HCT116 (cell line): ENCODE results near the gene COG2. TPM values are rescaled to one million over a fixed set of nuclear protein-coding genes. Genes with fewer than 3 reads are reported as not detected.

Experiments used
- ATAC-seq: fragments of 200-7000 bp; cut with Tn5 transposase; 2 replicates; pipeline ENCODE4 v1.9.1; 2020; ENCODE audit warnings: mild to moderate bottlenecking, moderate library complexity
- BruUV-seq: library from RNA; stranded (reverse); fragments of 400-500 nt; replicated peaks from 2 replicates; lab custom pipeline; 2021; lab: Mats Ljungman, UMichigan
- CTCF ChIA-PET: fragments of 300-600 bp; sonication (Branson Sonifier 250); formaldehyde crosslinking; loops from one replicate; lab custom pipeline; 2021; ENCODE audit warnings: antibody characterized with exemption; lab: Charles Lee
- POLR2A ChIA-PET: fragments of 300-600, 350-600 bp; sonication (Branson Sonifier 250); formaldehyde crosslinking; loops from one replicate; lab custom pipeline; 2021; ENCODE audit warnings: antibody characterized with exemption; lab: Charles Lee
- RAD21 ChIA-PET, 2 experiments: fragments of 300-600 bp; sonication (Branson Sonifier 250); formaldehyde crosslinking; loops; one replicate each; lab custom pipeline; 2023; ENCODE audit warnings: low total read pairs in 2 of 2; ENCODE audit not compliant: uncharacterized antibody in 2 of 2, unreplicated experiment in 2 of 2, low non-redundant PET in 1 of 2; lab: Charles Lee
- DNase-seq: peaks from one replicate; pipeline ENCODE4 v3.0.0-alpha.2; 2010; ENCODE audit warnings: low read depth, low spot score
- H2AFZ ChIP-seq: fragments of 200-600 bp; shearing (Covaris generic), sonication (generic); 2 replicates; pipeline ENCODE4 v1.6.1; 2017; ENCODE audit warnings: low read depth, mixed run types, mixed read lengths, antibody characterized with exemption, low read length; ENCODE audit not compliant: poor library complexity, severe bottlenecking
- H3K27ac ChIP-seq: 2 replicates; pipeline ENCODE4 v1.5.1; 2012; ENCODE audit warnings: low read depth, low read length
- H3K27me3 ChIP-seq: fragments of 200-600 bp; sonication (generic); 2 replicates; pipeline ENCODE4 v1.6.1; 2016; ENCODE audit warnings: mixed run types, low read length, mixed read lengths; ENCODE audit not compliant: insufficient read depth
- H3K36me3 ChIP-seq, 2 experiments: fragments of 200-500 bp in 1 of 2; fragments of 200-600 bp in 1 of 2; sonication (Bioruptor generic) in 1 of 2; sonication (generic) in 1 of 2; 2 replicates each; pipeline versions ENCODE4 v1.5.1 to v1.6.1; 2014 to 2016; ENCODE audit warnings: low read length in 2 of 2, inconsistent platforms in 1 of 2, mixed read lengths in 1 of 2, mixed run types in 1 of 2; ENCODE audit not compliant: insufficient read depth in 2 of 2, control insufficient read depth in 1 of 2
- H3K4me1 ChIP-seq, 2 experiments: fragments of 200-600 bp in 1 of 2; sonication (generic) in 1 of 2; 2 replicates each; pipeline versions ENCODE4 v1.5.1 to v1.6.1; 2012 to 2017; ENCODE audit warnings: low read length in 2 of 2, inconsistent platforms in 1 of 2, mild to moderate bottlenecking in 1 of 2, mixed read lengths in 1 of 2, mixed run types in 1 of 2, moderate library complexity in 1 of 2; ENCODE audit not compliant: insufficient read depth in 2 of 2, control insufficient read depth in 1 of 2
- H3K4me2 ChIP-seq: fragments of 200-600 bp; sonication (generic); 2 replicates; pipeline ENCODE4 v1.6.1; 2017; ENCODE audit warnings: mixed run types, low read length, mixed read lengths
- H3K4me3 ChIP-seq, 2 experiments: fragments of 200-600 bp in 1 of 2; sonication (generic) in 1 of 2; replicated peaks in 1 of 2; 2 replicates each; pipeline ENCODE4 v1.5.1; 2011 to 2016; ENCODE audit warnings: low read length in 2 of 2, control low read depth in 1 of 2, low read depth in 1 of 2, mild to moderate bottlenecking in 1 of 2, mixed read lengths in 1 of 2, mixed run types in 1 of 2
- H3K79me2 ChIP-seq: fragments of 200-600 bp; sonication (generic); 2 replicates; pipeline ENCODE4 v1.6.1; 2017; ENCODE audit warnings: mild to moderate bottlenecking, mixed run types, low read length, moderate library complexity, mixed read lengths; ENCODE audit not compliant: insufficient read depth
- H3K9ac ChIP-seq: fragments of 200-600 bp; sonication (generic); 2 replicates; pipeline ENCODE4 v1.6.1; 2016; ENCODE audit warnings: low read length, mixed read lengths
- H3K9me2 ChIP-seq: fragments of 200-600 bp; sonication (generic), shearing (Covaris generic); 2 replicates; pipeline ENCODE4 v1.6.1; 2017; ENCODE audit warnings: mixed run types, mild to moderate bottlenecking, moderate library complexity; ENCODE audit not compliant: insufficient read depth
- H3K9me3 ChIP-seq, 2 experiments: fragments of 200-500 bp in 1 of 2; fragments of 200-600 bp in 1 of 2; sonication (Bioruptor generic) in 1 of 2; sonication (generic) in 1 of 2; 2 replicates each; pipeline ENCODE4 v1.6.1; 2014 to 2017; ENCODE audit warnings: low read length in 2 of 2, mixed read lengths in 2 of 2, inconsistent platforms in 1 of 2, low read depth in 1 of 2, mild to moderate bottlenecking in 1 of 2, mixed run types in 1 of 2, moderate library complexity in 1 of 2; ENCODE audit not compliant: control insufficient read depth in 1 of 2, insufficient read depth in 1 of 2
- H4K20me1 ChIP-seq: fragments of 200-600 bp; sonication (generic), shearing (Covaris generic); 2 replicates; pipeline ENCODE4 v1.6.1; 2017; ENCODE audit warnings: mixed run types, mild to moderate bottlenecking, moderate library complexity; ENCODE audit not compliant: insufficient read depth
- CBX3 ChIP-seq: IDR thresholded peaks from 2 replicates; pipeline ENCODE4 v1.6.1; 2012; ENCODE audit warnings: low read depth
- EGR1 ChIP-seq: IDR thresholded peaks from 2 replicates; pipeline ENCODE4 v1.6.1; 2012; ENCODE audit warnings: low read depth
- ELF1 ChIP-seq: IDR thresholded peaks from 2 replicates; pipeline ENCODE4 v1.6.1; 2012; ENCODE audit warnings: low read depth, borderline replicate concordance
- EZH2 ChIP-seq: fragments of 200-600 bp; sonication (generic); IDR thresholded peaks from 2 replicates; pipeline ENCODE4 v1.6.1; 2017; ENCODE audit warnings: antibody characterized with exemption, mixed run types
- EZH2phosphoT487 ChIP-seq: fragments of 200-600 bp; IDR thresholded peaks from 2 replicates; pipeline ENCODE4 v1.6.1; 2018; ENCODE audit warnings: antibody characterized with exemption, borderline replicate concordance
- JUND ChIP-seq: IDR thresholded peaks from 2 replicates; pipeline ENCODE4 v1.6.1; 2012
- POLR2A ChIP-seq: IDR thresholded peaks from 2 replicates; pipeline ENCODE4 v1.7.0; 2011; ENCODE audit warnings: borderline replicate concordance; ENCODE audit not compliant: insufficient read depth, insufficient read length; ENCODE audit errors: extremely low read depth
- POLR2AphosphoS5 ChIP-seq: IDR thresholded peaks from 2 replicates; pipeline ENCODE4 v1.6.1; 2011; ENCODE audit warnings: mild to moderate bottlenecking, low read depth, low read length, moderate library complexity
- RAD21 ChIP-seq: IDR thresholded peaks from 2 replicates; pipeline ENCODE4 v1.6.1; 2012; ENCODE audit warnings: low read depth, mild to moderate bottlenecking
- SRF ChIP-seq: IDR thresholded peaks from 2 replicates; pipeline ENCODE4 v1.6.1; 2012; ENCODE audit warnings: low read depth
- TCF7L2 ChIP-seq: IDR thresholded peaks from 2 replicates; pipeline ENCODE4 v1.7.0; 2011; ENCODE audit warnings: borderline replicate concordance, inconsistent platforms; ENCODE audit not compliant: insufficient read depth, insufficient read length; ENCODE audit errors: extremely low read depth
- YY1 ChIP-seq: IDR thresholded peaks from 2 replicates; pipeline ENCODE4 v1.6.1; 2011; ENCODE audit warnings: low read length, low read depth, moderate library complexity, mild to moderate bottlenecking; ENCODE audit not compliant: insufficient replicate concordance; ENCODE audit errors: extremely low read depth
- intact Hi-C: fragments of 100-400 bp; cut with micrococcal nuclease; formaldehyde crosslinking; loops from 2 replicates; pipeline ENCODE4 v1.10.0; 2022
- total RNA-seq: library from RNA; stranded (reverse); gene quantifications from one replicate; pipeline ENCODE4 v1.2.1, GENCODE V29; 2021; ENCODE audit not compliant: unreplicated experiment
- TF ChIP-seq, protein P1 (sequence below): IDR thresholded peaks from 2 replicates; pipeline ENCODE4 v1.6.1; 2012
- TF ChIP-seq, protein P2 (sequence below), 3 experiments: fragments of 200-600 bp in 1 of 3; sonication (generic) in 1 of 3; IDR thresholded peaks in 2 of 3; conservative IDR thresholded peaks in 1 of 3; 2 replicates each; pipeline ENCODE4 v1.5.1; 2012 to 2017; ENCODE audit warnings: low read depth in 2 of 3, low read length in 2 of 3, antibody characterized with exemption in 1 of 3, borderline replicate concordance in 1 of 3, control low read depth in 1 of 3, mild to moderate bottlenecking in 1 of 3, mixed read lengths in 1 of 3, mixed run types in 1 of 3, moderate library complexity in 1 of 3; ENCODE audit not compliant: insufficient read depth in 1 of 3
- TF ChIP-seq, protein P3 (sequence below): IDR thresholded peaks from 2 replicates; pipeline ENCODE4 v1.6.1; 2012; ENCODE audit warnings: low read depth
- TF ChIP-seq, protein P4 (sequence below): IDR thresholded peaks from 2 replicates; pipeline ENCODE4 v1.6.1; 2012

The COG2 gene
- total RNA-seq, 1 experiment from 2014 or later, result 28.6 TPM

DNA sequence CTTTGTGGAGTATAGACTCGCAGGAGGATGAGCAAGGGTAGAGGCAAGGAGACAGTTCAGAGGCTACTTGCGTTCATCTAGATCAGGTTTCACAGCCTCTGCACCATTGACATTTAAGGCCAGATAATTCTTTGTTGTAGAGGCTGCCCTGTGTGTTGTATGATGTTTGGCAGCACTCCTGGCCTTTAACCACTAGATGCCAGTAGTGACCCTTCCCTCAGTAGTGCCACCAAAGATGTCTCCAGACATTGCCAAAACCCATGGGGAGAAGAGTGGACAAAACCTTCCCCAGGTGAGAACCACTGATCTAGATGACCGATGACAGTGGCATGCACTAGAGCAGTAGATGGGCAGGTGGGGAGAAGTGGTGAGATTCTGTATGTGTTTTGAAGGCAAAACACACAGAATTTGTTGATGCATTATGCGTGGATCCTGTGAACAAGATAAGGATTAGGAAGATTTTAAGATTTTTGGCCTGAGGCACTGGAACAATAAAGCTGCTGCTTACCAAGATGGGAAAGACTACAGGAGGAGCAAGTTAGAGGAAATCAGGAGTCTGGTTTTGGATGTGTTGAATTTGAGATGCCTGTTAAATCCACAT, 9.9 kb upstream of the COG2 start:
- Histone ChIP-seq H3K27me3 (peaks cover 4% of the 10 kb centered on the region; the same call in 1 of the 2 replicates), H3K9me2 (no peaks in the 10 kb centered on the region), H3K79me2 (no peaks in the 10 kb centered on the region), H4K20me1 (no peaks in the 10 kb centered on the region), H3K9me3 (no peaks in the 10 kb centered on the region), H3K27ac (no peak overlapping the region), H3K4me3 (no peak overlapping the region), H3K4me2 (no peak overlapping the region), H3K4me1 (no peaks in the 10 kb centered on the region), H3K36me3 (no peaks in the 10 kb centered on the region), H3K9ac (no peak overlapping the region), H2AFZ (no peak overlapping the region)
- DNase-seq, result peak; percentile 52
- BruUV-seq, result no TSS peak
- peak; percentile 95 for ATAC-seq
- POLR2A ChIA-PET, result no interaction called here
- intact Hi-C loops, result loop anchor here (1.0 to 5.0 kb wide), 5 partner anchors 141 to 579 kb away; partner anchors contain the start of genes ARV1 and TTC13
- TF ChIP-seq, protein P1, sequence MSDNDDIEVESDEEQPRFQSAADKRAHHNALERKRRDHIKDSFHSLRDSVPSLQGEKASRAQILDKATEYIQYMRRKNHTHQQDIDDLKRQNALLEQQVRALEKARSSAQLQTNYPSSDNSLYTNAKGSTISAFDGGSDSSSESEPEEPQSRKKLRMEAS, result no peak
- TF ChIP-seq JUND (no peak), TCF7L2 (no peak), CBX3 (no peak), ELF1 (no peak), POLR2A (no peak), EGR1 (no peak), EZH2phosphoT487 (no peak), YY1 (peak; percentile 21), RAD21 (peak; percentile 92), SRF (no peak), POLR2AphosphoS5 (no peak), EZH2 (no peak)
- TF ChIP-seq, protein P2, sequence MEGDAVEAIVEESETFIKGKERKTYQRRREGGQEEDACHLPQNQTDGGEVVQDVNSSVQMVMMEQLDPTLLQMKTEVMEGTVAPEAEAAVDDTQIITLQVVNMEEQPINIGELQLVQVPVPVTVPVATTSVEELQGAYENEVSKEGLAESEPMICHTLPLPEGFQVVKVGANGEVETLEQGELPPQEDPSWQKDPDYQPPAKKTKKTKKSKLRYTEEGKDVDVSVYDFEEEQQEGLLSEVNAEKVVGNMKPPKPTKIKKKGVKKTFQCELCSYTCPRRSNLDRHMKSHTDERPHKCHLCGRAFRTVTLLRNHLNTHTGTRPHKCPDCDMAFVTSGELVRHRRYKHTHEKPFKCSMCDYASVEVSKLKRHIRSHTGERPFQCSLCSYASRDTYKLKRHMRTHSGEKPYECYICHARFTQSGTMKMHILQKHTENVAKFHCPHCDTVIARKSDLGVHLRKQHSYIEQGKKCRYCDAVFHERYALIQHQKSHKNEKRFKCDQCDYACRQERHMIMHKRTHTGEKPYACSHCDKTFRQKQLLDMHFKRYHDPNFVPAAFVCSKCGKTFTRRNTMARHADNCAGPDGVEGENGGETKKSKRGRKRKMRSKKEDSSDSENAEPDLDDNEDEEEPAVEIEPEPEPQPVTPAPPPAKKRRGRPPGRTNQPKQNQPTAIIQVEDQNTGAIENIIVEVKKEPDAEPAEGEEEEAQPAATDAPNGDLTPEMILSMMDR (IDR thresholded peaks at IDR 0.05 in 2 of 3, conservative IDR thresholded peaks at IDR 0.05 in 1 of 3; ENCODE audit: borderline replicate concordance in 1 of 3, insufficient read depth in 1 of 3, low read depth in 2 of 3, low read length in 2 of 3), result peak; percentile 82 to 87 (median 83)
- TF ChIP-seq, protein P3, sequence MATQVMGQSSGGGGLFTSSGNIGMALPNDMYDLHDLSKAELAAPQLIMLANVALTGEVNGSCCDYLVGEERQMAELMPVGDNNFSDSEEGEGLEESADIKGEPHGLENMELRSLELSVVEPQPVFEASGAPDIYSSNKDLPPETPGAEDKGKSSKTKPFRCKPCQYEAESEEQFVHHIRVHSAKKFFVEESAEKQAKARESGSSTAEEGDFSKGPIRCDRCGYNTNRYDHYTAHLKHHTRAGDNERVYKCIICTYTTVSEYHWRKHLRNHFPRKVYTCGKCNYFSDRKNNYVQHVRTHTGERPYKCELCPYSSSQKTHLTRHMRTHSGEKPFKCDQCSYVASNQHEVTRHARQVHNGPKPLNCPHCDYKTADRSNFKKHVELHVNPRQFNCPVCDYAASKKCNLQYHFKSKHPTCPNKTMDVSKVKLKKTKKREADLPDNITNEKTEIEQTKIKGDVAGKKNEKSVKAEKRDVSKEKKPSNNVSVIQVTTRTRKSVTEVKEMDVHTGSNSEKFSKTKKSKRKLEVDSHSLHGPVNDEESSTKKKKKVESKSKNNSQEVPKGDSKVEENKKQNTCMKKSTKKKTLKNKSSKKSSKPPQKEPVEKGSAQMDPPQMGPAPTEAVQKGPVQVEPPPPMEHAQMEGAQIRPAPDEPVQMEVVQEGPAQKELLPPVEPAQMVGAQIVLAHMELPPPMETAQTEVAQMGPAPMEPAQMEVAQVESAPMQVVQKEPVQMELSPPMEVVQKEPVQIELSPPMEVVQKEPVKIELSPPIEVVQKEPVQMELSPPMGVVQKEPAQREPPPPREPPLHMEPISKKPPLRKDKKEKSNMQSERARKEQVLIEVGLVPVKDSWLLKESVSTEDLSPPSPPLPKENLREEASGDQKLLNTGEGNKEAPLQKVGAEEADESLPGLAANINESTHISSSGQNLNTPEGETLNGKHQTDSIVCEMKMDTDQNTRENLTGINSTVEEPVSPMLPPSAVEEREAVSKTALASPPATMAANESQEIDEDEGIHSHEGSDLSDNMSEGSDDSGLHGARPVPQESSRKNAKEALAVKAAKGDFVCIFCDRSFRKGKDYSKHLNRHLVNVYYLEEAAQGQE, result no peak
- TF ChIP-seq, protein P4, sequence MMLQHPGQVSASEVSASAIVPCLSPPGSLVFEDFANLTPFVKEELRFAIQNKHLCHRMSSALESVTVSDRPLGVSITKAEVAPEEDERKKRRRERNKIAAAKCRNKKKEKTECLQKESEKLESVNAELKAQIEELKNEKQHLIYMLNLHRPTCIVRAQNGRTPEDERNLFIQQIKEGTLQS, result no peak
- CTCF ChIA-PET, result no interaction called here
- RAD21 ChIA-PET, result interaction anchor here in 1 of 2 experiments (1.1 kb wide), 1 partner anchor 141 kb away, joined by 3 read pairs; no protein-coding TSS in a partner anchor
